Activated naive CD8-positive, alpha-beta T cell treated with anti-CD3 and anti-CD28 coated beads, Interleukin-2, amount 50 U/mL, for 24 hours (primary cell): ENCODE data around the gene RTTN.
A peak's percentile ranks its signal among the peaks of the same experiment; 100 is the strongest.
"Not testable (repeated sequence)": the region's sequence is repeated elsewhere in the genome, so short reads cannot be mapped to it uniquely, and the experiment has no call there.

Source experiments
- ATAC-seq: fragments of 150-1000 bp; cut with Tn5 transposase; one replicate; pipeline ENCODE4 v1.10.0; 2021
- DNase-seq: peaks from one replicate; pipeline ENCODE4 v3.0.0; 2021
- H3K27ac Mint-ChIP-seq: one replicate; pipeline ENCODE4 v1.8.0; 2021; ENCODE audit warnings: mild to moderate bottlenecking, mixed read lengths
- H3K27me3 Mint-ChIP-seq: one replicate; pipeline ENCODE4 v1.8.0; 2021; ENCODE audit warnings: mixed read lengths
- H3K36me3 Mint-ChIP-seq: one replicate; pipeline ENCODE4 v1.8.0; 2021; ENCODE audit warnings: low read depth, mixed read lengths
- H3K4me1 Mint-ChIP-seq: one replicate; pipeline ENCODE4 v1.8.0; 2021; ENCODE audit warnings: mixed read lengths
- H3K4me3 Mint-ChIP-seq: one replicate; pipeline ENCODE4 v1.8.0; 2021; ENCODE audit warnings: mild to moderate bottlenecking, moderate library complexity, mixed read lengths
- H3K9me3 Mint-ChIP-seq: one replicate; pipeline ENCODE4 v1.8.0; 2021; ENCODE audit warnings: mixed read lengths

RTTN gene

DNA sequence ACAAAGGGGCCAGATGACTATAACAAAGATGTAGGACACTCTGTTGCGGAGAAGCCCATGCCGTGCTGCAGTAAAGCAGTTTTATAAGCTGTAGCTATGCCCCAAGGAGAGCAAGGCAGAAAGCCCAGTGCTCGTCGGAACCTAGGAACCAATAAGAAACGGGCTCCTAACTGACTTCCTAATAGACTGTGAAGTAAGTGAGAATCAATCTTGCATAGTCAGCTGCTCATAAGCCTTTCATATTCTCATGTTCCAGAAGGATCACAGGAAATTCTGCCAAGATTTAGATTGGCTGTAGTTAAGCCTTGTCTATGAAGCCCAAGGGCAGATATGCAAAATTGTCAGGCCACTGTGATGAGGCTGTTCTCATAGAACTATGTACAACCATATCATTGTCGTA, 98.4 kb downstream of the RTTN start:
- H3K4me3 Mint-ChIP-seq, result no peak overlapping the region
- DNase-seq (no peak), ATAC-seq (no peak)
- H3K36me3 Mint-ChIP-seq, result peaks cover 75% of the 10 kb centered on the region
- H3K27ac Mint-ChIP-seq, result no peak overlapping the region
- peaks cover 4% of the 10 kb centered on the region for H3K9me3 Mint-ChIP-seq
- H3K4me1 Mint-ChIP-seq, result no peaks in the 10 kb centered on the region
- H3K27me3 Mint-ChIP-seq, result no peaks in the 10 kb centered on the region

DNA sequence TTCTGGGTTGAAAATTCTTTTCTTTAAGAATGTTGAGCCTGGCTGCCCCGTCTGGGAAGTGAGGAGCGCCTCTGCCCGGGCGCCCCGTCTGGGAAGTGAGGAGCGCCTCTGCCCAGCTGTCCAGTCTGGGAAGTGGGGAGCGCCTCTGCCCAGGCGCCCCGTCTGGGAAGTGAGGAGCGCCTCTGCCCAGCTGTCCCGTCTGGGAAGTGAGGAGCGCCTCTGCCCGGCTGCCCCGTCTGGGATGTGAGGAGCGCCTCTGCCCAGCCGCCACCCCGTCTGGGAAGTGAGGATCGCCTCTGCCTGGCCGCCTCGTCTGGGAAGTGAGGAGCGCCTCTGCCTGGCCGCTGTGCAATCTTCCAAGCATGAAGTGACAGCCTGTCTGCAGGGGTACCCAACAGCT, 102.6 kb downstream of the RTTN start:
- not testable (repeated sequence) for ATAC-seq, H3K4me3 Mint-ChIP-seq, DNase-seq, H3K27ac Mint-ChIP-seq, H3K4me1 Mint-ChIP-seq, H3K27me3 Mint-ChIP-seq
- H3K36me3 Mint-ChIP-seq, result peaks cover 66% of the 10 kb centered on the region
- H3K9me3 Mint-ChIP-seq, result peaks cover 14% of the 10 kb centered on the region

DNA sequence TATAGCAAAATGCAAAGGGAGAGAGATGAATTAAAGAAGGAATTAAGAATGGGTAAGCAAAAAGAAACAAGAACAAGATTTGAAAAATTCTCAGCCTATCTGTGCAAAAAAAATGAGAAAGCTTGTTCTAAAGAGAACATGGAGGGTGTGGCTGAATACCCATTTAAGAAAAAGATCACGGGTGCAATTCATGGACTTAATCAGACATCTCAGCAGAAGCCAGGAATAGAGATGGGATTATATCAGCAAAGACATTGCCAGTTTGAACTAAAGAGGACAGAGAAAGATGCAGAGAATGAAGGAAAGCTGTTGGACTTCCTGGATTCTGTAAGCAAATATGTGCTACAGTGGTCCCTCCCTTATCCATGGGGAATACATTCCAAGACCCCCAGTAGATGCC, 115.6 kb downstream of the RTTN start:
- ATAC-seq, result no peak
- no peaks in the 10 kb centered on the region for H3K4me1 Mint-ChIP-seq
- no peak overlapping the region for H3K27ac Mint-ChIP-seq
- no peak overlapping the region for H3K4me3 Mint-ChIP-seq
- DNase-seq, result no peak
- H3K27me3 Mint-ChIP-seq, result no peaks in the 10 kb centered on the region
- H3K36me3 Mint-ChIP-seq, result peaks cover 16% of the 10 kb centered on the region
- H3K9me3 Mint-ChIP-seq, result no peaks in the 10 kb centered on the region

DNA sequence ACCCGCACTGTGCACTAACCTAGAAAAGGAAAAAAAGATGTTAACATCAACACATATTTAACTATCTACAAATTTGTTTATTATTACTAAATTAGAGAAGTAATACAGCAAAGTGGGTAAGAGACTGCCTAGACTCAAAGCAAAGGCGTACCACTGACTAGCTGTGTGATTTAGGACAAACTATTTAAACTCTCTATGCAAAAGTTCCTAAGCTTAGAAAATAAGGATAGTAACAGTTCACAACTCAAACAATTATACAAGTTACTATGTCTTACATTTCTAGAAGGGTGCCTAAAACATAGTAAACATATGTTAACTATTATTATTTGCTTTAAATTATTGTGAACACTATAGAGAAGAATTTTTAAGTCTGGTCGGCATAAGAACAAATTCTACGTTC, 119.4 kb downstream of the RTTN start:
- no peaks in the 10 kb centered on the region for H3K27me3 Mint-ChIP-seq
- H3K9me3 Mint-ChIP-seq, result no peaks in the 10 kb centered on the region
- H3K4me3 Mint-ChIP-seq, result no peak overlapping the region
- DNase-seq, result no peak
- ATAC-seq, result no peak
- no peaks in the 10 kb centered on the region for H3K4me1 Mint-ChIP-seq
- no peak overlapping the region for H3K27ac Mint-ChIP-seq
- H3K36me3 Mint-ChIP-seq, result peaks cover 11% of the 10 kb centered on the region

DNA sequence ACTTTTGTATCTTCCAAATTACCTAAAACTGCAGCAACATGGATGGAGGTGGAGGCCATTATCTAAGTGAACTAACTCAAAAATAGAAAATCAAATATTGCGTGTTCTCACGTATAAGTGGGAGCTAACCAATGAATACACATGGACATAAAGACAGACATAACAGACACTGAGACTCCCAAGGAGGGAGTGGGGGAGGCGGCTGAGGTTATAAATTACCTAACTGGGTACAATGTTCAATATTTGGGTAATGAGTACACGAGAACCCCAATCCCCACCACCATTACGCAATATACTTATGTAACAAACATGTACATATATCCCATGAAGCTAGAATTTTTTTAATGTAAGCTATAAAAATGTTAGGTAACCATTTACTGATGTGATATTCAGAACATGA, 119.8 kb downstream of the RTTN start:
- H3K4me1 Mint-ChIP-seq, result no peaks in the 10 kb centered on the region
- no peak for DNase-seq
- ATAC-seq, result no peak
- H3K36me3 Mint-ChIP-seq, result peaks cover 12% of the 10 kb centered on the region
- H3K4me3 Mint-ChIP-seq, result no peak overlapping the region
- H3K9me3 Mint-ChIP-seq, result no peaks in the 10 kb centered on the region
- no peak overlapping the region for H3K27ac Mint-ChIP-seq
- H3K27me3 Mint-ChIP-seq, result no peaks in the 10 kb centered on the region

DNA sequence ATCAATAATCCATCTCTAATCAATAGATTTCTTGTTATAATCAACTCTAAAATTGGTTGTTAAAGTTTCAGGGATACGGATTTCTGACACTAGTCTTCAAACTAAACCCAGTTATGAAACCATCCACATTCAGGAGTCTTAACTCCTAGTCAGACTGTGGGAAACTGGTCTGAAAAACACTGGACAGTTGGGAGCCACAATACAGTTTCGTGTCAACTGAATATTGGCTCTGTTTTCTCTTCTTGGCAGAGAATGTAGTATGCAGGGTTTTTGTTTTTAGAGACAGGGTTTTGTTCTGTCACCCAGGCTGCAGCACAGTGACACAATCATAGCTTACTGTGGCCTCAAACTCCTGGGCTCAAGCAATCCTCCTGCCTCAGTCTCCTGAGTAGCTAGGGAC, 123.1 kb downstream of the RTTN start:
- no peak overlapping the region for H3K27ac Mint-ChIP-seq

DNA sequence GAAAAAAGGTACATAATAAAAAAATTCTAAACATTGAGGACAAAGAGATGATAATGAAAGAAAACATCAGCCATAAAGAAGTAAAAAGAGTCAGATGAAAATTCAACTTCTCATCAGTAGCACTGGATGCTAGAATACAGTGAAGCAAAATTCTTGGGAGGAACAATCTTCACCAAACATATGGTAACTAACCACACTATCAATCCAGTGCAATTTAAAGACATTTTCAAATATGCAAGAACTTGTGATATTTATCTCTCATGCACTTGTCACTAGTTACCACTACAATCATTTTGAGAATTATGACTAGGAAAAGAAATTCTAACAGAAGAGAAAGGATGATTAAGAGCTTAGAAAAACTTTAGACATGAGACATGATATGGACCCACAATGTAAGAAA, 127.4 kb downstream of the RTTN start:
- no peaks in the 10 kb centered on the region for H3K4me1 Mint-ChIP-seq
- H3K27me3 Mint-ChIP-seq, result no peaks in the 10 kb centered on the region
- DNase-seq (no peak), ATAC-seq (no peak)
- H3K36me3 Mint-ChIP-seq, result peaks cover 17% of the 10 kb centered on the region
- H3K9me3 Mint-ChIP-seq, result no peaks in the 10 kb centered on the region
- no peak overlapping the region for H3K4me3 Mint-ChIP-seq
- H3K27ac Mint-ChIP-seq, result no peak overlapping the region

More for the DNA sequence above, 123.1 kb downstream of the RTTN start:
- no peak for DNase-seq
- H3K9me3 Mint-ChIP-seq, result no peaks in the 10 kb centered on the region
- H3K4me1 Mint-ChIP-seq, result no peaks in the 10 kb centered on the region
- no peak overlapping the region for H3K4me3 Mint-ChIP-seq
- H3K36me3 Mint-ChIP-seq, result peaks cover 12% of the 10 kb centered on the region
- H3K27me3 Mint-ChIP-seq, result no peaks in the 10 kb centered on the region
- no peak for ATAC-seq

DNA sequence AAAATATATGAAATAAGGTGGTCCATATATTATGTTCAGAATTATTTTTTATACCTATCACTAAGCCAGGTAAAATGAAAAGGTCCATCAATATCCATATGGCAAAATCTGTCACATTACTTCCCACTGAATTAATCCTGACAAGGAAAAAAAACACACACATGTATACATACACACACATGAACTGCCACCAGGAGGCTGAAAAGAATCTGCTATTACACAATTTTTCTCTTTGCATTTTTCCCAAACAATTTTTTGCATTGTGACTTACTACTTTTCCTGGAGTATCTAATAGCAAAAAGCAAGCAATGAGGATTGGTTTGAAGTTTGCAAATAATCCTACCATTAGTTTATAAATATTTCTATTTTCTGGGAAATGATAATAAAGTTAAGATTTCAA, 129.6 kb downstream of the RTTN start:
- no peaks in the 10 kb centered on the region for H3K9me3 Mint-ChIP-seq
- H3K27me3 Mint-ChIP-seq, result no peaks in the 10 kb centered on the region
- H3K27ac Mint-ChIP-seq, result no peak overlapping the region
- DNase-seq (no peak), ATAC-seq (no peak)
- no peak overlapping the region for H3K4me3 Mint-ChIP-seq
- peaks cover 19% of the 10 kb centered on the region for H3K36me3 Mint-ChIP-seq
- H3K4me1 Mint-ChIP-seq, result no peaks in the 10 kb centered on the region

DNA sequence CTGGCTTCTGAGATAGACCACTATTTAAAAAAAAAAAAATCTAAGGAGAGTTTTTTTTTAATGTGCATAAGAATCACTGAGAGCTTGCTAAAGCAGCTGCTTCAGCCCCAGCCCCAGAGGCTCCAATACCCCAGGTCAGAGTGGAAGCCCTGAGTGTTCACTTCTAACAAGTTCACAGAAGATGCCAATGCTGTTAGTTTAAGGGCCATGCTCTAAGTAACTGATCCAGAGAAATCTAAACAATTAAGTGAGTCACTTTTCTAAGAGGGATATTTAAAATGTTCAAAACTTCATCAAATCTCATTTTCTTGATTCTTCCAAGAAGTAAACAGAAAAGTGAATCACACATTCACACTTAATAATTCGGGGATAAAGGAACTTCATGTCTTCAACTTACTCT, 131.4 kb downstream of the RTTN start:
- Mint-ChIP-seq H3K27ac (no peak overlapping the region), H3K27me3 (no peaks in the 10 kb centered on the region), H3K4me1 (peaks cover 6% of the 10 kb centered on the region), H3K36me3 (peaks cover 22% of the 10 kb centered on the region), H3K9me3 (no peaks in the 10 kb centered on the region), H3K4me3 (no peak overlapping the region)
- DNase-seq (no peak), ATAC-seq (no peak)

DNA sequence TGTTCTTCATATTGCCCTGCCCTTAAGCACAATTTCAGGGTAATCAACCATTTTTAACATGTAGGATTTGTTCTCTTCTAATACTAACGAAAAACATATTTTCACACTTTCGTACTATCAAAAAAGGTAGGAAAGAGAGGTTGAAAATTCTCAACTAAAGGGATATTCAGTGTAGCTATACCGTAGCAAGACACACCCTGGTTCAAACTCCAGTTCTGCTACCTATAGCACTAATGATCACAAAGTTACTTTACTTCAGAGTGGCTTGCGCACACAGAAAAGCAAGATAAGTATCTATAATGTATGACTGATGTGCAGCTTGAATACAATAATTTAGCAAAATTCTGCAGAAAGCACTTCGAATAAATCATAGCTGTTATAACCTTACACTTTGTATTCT, 132.1 kb downstream of the RTTN start:
- H3K27ac Mint-ChIP-seq, result no peak overlapping the region
- H3K4me3 Mint-ChIP-seq, result no peak overlapping the region
- H3K9me3 Mint-ChIP-seq, result no peaks in the 10 kb centered on the region
- peaks cover 10% of the 10 kb centered on the region for H3K4me1 Mint-ChIP-seq
- ATAC-seq, result no peak
- peaks cover 25% of the 10 kb centered on the region for H3K36me3 Mint-ChIP-seq
- H3K27me3 Mint-ChIP-seq, result no peaks in the 10 kb centered on the region
- no peak for DNase-seq

DNA sequence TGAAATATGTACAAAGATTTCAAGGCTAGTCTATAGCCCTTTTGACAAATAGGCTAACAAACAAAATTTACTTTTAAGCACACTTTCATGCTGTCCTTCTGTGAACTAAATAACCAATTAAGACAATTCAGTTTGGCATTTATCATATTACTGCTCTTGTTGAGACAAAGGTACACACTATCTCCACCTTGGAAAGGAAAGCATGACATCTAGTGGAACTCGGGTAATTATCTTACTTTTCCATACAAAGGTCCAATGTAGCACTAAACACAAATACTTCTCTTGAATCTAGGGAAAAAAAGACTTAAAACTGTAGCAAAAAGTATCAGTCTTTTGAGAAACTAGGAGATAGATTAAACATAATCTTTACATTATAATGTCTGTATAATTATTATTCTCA, 132.8 kb downstream of the RTTN start:
- H3K4me1 Mint-ChIP-seq, result peaks cover 10% of the 10 kb centered on the region
- ATAC-seq (no peak), DNase-seq (no peak)
- H3K9me3 Mint-ChIP-seq, result no peaks in the 10 kb centered on the region
- peaks cover 24% of the 10 kb centered on the region for H3K36me3 Mint-ChIP-seq
- H3K27me3 Mint-ChIP-seq, result no peaks in the 10 kb centered on the region
- no peak overlapping the region for H3K27ac Mint-ChIP-seq
- no peak overlapping the region for H3K4me3 Mint-ChIP-seq

DNA sequence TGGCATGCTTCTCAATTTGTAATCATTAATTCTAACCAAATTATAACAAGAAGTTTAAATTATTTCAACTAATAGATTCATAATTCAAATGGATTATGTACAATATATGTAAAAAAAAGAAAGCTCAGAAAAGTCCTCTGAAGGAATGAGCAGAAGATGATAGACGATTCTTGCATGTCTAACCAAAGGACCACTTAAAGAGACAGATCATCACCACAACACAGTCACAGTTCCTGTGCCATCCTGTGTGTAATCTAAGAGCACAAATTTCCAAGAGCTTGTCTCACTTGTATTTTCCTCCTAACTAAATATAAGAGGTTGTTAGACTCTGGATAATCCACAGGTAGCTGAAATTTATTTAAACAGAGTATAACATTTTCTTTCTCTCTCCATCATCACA, 135.5 kb downstream of the RTTN start:
- DNase-seq (no peak), ATAC-seq (no peak)
- Mint-ChIP-seq H3K4me3 (no peak overlapping the region), H3K36me3 (peaks cover 30% of the 10 kb centered on the region), H3K27ac (no peak overlapping the region), H3K9me3 (no peaks in the 10 kb centered on the region), H3K4me1 (peaks cover 10% of the 10 kb centered on the region), H3K27me3 (no peaks in the 10 kb centered on the region)

DNA sequence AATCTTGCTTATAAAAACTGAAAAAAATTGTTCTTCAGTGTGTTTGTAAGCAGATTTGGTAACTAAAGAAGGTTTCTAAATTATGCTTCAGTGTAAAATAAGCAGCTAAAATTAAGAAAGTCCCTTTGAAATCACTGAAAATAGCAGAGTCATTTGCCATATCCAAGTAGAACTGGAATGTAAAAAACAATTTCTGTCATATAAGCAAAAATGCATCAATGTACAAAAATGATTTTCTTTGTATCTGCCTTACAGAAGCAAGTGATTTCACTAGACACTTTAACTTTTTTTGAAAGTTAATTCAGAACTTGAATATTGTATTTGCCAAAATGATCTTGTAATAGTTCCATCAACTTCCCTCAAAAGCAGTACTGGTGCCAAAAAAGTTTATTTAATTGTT, 136.1 kb downstream of the RTTN start:
- DNase-seq (no peak), ATAC-seq (no peak)
- Mint-ChIP-seq H3K27ac (no peak overlapping the region), H3K27me3 (no peaks in the 10 kb centered on the region), H3K4me3 (no peak overlapping the region), H3K36me3 (peaks cover 28% of the 10 kb centered on the region), H3K9me3 (no peaks in the 10 kb centered on the region), H3K4me1 (peaks cover 10% of the 10 kb centered on the region)

DNA sequence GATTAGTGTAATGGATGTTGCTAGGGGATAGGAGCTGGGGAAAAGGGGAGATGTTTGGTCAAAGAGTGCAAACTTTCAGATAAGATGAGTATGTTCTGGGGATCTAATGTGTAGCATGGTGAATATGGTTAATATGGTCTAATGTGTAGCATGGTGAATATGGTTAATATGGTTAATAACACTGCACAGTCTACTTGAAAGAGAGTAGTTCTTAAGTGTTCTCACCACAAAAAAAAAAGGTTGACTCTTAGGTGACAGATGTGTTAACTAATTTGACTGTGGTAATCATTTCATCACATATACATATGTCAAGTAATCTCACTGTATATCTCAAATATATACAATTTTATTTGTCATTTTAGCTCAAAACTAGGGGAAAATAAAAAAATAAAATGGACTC, 136.5 kb downstream of the RTTN start:
- Mint-ChIP-seq H3K9me3 (no peaks in the 10 kb centered on the region), H3K36me3 (peaks cover 29% of the 10 kb centered on the region), H3K27me3 (no peaks in the 10 kb centered on the region), H3K4me3 (no peak overlapping the region), H3K4me1 (peaks cover 10% of the 10 kb centered on the region), H3K27ac (no peak overlapping the region)
- ATAC-seq (peak; percentile 33), DNase-seq (no peak)

DNA sequence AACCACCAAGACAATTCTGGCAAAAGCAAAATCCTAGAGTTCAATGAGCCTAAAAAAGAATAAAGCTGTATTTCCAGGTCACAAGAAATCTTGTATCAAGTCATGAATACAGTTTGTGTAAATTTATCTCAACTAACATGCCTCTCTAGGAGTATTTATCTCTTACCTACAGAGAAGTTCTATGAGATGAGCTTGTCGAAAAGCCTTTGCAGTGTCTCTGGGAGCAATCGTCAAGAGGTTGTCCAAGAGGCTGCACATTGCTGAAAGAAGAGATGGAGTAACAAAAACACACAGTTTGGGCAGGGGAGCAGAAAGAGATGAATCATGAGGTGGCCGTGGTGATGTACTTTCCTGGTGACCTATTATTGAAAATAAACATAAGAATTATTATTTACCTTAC, 145.8 kb downstream of the RTTN start:
- no peak for ATAC-seq
- Mint-ChIP-seq H3K4me3 (no peak overlapping the region), H3K4me1 (no peaks in the 10 kb centered on the region), H3K36me3 (peaks cover 36% of the 10 kb centered on the region), H3K27me3 (no peaks in the 10 kb centered on the region), H3K27ac (no peak overlapping the region), H3K9me3 (no peaks in the 10 kb centered on the region)
- DNase-seq, result no peak

DNA sequence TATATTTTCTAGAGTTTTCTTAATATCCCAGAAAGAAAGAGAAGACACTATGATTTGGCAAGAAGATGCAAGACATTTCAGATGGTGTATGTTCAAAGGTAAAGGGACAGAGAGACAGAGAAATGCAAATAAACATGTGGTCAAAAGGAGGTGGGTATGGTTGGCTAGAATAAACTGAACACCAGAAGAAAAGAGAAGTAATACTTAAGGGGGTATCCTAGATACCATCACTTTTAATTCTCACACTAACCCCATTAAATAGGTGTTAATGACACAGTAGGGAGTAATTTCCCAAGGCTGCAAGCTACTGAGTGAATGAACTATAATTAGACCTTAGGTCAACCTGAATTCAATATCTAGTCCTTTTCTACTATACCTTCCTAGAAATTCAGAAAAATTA, 146.6 kb downstream of the RTTN start:
- no peak overlapping the region for H3K4me3 Mint-ChIP-seq
- DNase-seq (no peak), ATAC-seq (no peak)
- peaks cover 35% of the 10 kb centered on the region for H3K36me3 Mint-ChIP-seq
- no peaks in the 10 kb centered on the region for H3K4me1 Mint-ChIP-seq
- no peaks in the 10 kb centered on the region for H3K9me3 Mint-ChIP-seq
- no peaks in the 10 kb centered on the region for H3K27me3 Mint-ChIP-seq
- no peak overlapping the region for H3K27ac Mint-ChIP-seq
